HepG2 (cell line): ENCODE measurements around the gene MYLK. TPM values are rescaled to one million over a fixed set of nuclear protein-coding genes. Genes with fewer than 3 reads are reported as not detected.
"Not testable (repeated sequence)": the region's sequence is repeated elsewhere in the genome, so short reads cannot be mapped to it uniquely, and the experiment has no call there.

Source experiments
- ATAC-seq: fragments of 200-7000 bp; cut with Tn5 transposase; 3 replicates; pipeline ENCODE4 v1.9.1; 2020; ENCODE audit warnings: mild to moderate bottlenecking, moderate library complexity
- BruUV-seq: library from RNA; stranded (reverse); fragments of 400-500 nt; replicated peaks from 2 replicates; lab custom pipeline; 2021; lab: Mats Ljungman, UMichigan
- CTCF ChIA-PET: fragments of 300-600 bp; formaldehyde crosslinking; extraction: SDS; loops from one replicate; lab custom pipeline; 2021; ENCODE audit warnings: low total read pairs, inconsistent platforms, low intra/inter-chr PET ratio; lab: Yijun Ruan, JAX
- POLR2A ChIA-PET: fragments of 350-600 bp; sonication (Branson Sonifier 250); formaldehyde crosslinking; loops from one replicate; lab custom pipeline; 2020; ENCODE audit warnings: antibody characterized with exemption, inconsistent platforms; lab: Yijun Ruan, JAX
- DNase-seq: peaks from one replicate; pipeline ENCODE4 v3.0.0-alpha.2; 2015; ENCODE audit warnings: low spot score
- FAIRE-seq: peaks from 3 replicates; lab custom pipeline; 2011; peaks lifted over from hg19 to GRCh38; lab: Jason Lieb, UNC
- H2AFZ ChIP-seq: one replicate; pipeline ENCODE4 v1.6.1; 2011; ENCODE audit warnings: low read length, inconsistent platforms
- H3K27ac ChIP-seq: fragments of 300-600 bp; 3 replicates; pipeline ENCODE4 v1.8.0; 2011; ENCODE audit warnings: mixed run types, mild to moderate bottlenecking, mixed read lengths, low read length, inconsistent platforms; ENCODE audit not compliant: insufficient read depth; ENCODE audit errors: extremely low read length
- H3K27me3 ChIP-seq, 2 experiments: fragments of 200-600 bp in 1 of 2; 2 replicates in 1 of 2; 3 replicates in 1 of 2; pipeline versions ENCODE4 v1.6.0 to v1.8.0; 2011; ENCODE audit warnings: low read length in 2 of 2, mild to moderate bottlenecking in 2 of 2, moderate library complexity in 2 of 2, inconsistent platforms in 1 of 2; ENCODE audit not compliant: insufficient read depth in 2 of 2, control insufficient read depth in 1 of 2
- H3K36me3 ChIP-seq, 2 experiments: fragments of 200-600 bp in 1 of 2; replicated peaks in 1 of 2; 2 replicates in 1 of 2; 3 replicates in 1 of 2; pipeline versions ENCODE4 v1.5.1 to v1.8.0; 2011; ENCODE audit warnings: low read length in 2 of 2, inconsistent platforms in 1 of 2; ENCODE audit not compliant: insufficient read depth in 2 of 2, control insufficient read depth in 1 of 2
- H3K4me1 ChIP-seq: 2 replicates; pipeline ENCODE4 v1.5.1; 2012; ENCODE audit warnings: low read length, inconsistent platforms; ENCODE audit not compliant: insufficient read depth
- H3K4me2 ChIP-seq: 2 replicates; pipeline ENCODE4 v1.6.0; 2011; ENCODE audit warnings: low read depth, low read length, inconsistent platforms
- H3K4me3 ChIP-seq, 3 experiments: fragments of 200-600 bp in 1 of 3; sonication (generic), shearing (Covaris generic) in 1 of 3; replicated peaks in 1 of 3; 2 replicates each; pipeline ENCODE4 v1.5.1; 2011 to 2016; ENCODE audit warnings: low read length in 3 of 3, inconsistent platforms in 2 of 3, low read depth in 2 of 3, mild to moderate bottlenecking in 2 of 3, control low read depth in 1 of 3, mixed read lengths in 1 of 3; ENCODE audit not compliant: insufficient read depth in 1 of 3
- H3K79me2 ChIP-seq: one replicate; pipeline ENCODE4 v1.6.1; 2011; ENCODE audit warnings: low read length, inconsistent platforms; ENCODE audit not compliant: insufficient read depth
- H3K9ac ChIP-seq: 2 replicates; pipeline ENCODE4 v1.6.0; 2011; ENCODE audit warnings: mild to moderate bottlenecking, low read depth, low read length, inconsistent platforms; ENCODE audit not compliant: insufficient read depth
- H3K9me3 ChIP-seq: 2 replicates; pipeline ENCODE4 v1.5.1; 2012; ENCODE audit warnings: mild to moderate bottlenecking, low read length
- H4K20me1 ChIP-seq: 2 replicates; pipeline ENCODE4 v1.6.0; 2011; ENCODE audit warnings: inconsistent platforms, mild to moderate bottlenecking, low read length, moderate library complexity; ENCODE audit not compliant: insufficient read depth
- PTBP1 ChIP-seq: fragments of 200-400 bp; formaldehyde crosslinking; IDR thresholded peaks from 2 replicates; pipeline ENCODE4 v1.6.1; 2018; ENCODE audit warnings: low read length, low read depth; ENCODE audit not compliant: poor library complexity, severe bottlenecking
- SMARCC2 ChIP-seq: fragments of 450-650 bp; IDR thresholded peaks from 2 replicates; pipeline ENCODE4 v1.6.1; 2017; ENCODE audit warnings: antibody characterized with exemption, mild to moderate bottlenecking
- ZNF329 ChIP-seq: sonication (generic); formaldehyde crosslinking; IDR thresholded peaks from 2 replicates; pipeline ENCODE4 v1.9.0; 2021; ENCODE audit warnings: low read depth, mild to moderate bottlenecking, missing genetic modification reagents
- WGBS: methylation state at CpG from one replicate; pipeline ENCODE4 v1.1.6; 2017; ENCODE audit warnings: low lambda C conversion rate; 5-methylcytosine and 5-hydroxymethylcytosine counted together
- in situ Hi-C: cut with HindIII; loops from 2 replicates; pipeline ENCODE4 v1.10.0; 2017; ENCODE audit warnings: low pct_unique_long_range_greater_than_20kb; ENCODE audit not compliant: extremely low pct_ligation_motif_present
- intact Hi-C: fragments of 100-400 bp; cut with micrococcal nuclease; formaldehyde crosslinking; loops from one replicate; pipeline ENCODE4 v1.10.0; 2022; ENCODE audit not compliant: unreplicated experiment
- polyA plus RNA-seq, 8 experiments: library from polyadenylated mRNA; depleted of rRNA in 3 of 8; stranded (reverse) in 7 of 8; unstranded in 1 of 8; fragments of >200 nt; fragmentation: Illumina TruSeq in 4 of 8; extraction: Trizol in 4 of 8; gene quantifications; 2 replicates each; pipeline versions ENCODE4 v1.2.1 to v1.2.3, GENCODE V29; 2011 to 2016; ENCODE audit warnings: low read depth in 4 of 8, missing spikeins in 1 of 8, mixed read lengths in 1 of 8; ENCODE audit not compliant: insufficient read depth in 1 of 8
- total RNA-seq, 5 experiments: library from RNA; depleted of rRNA; stranded (reverse); fragments of >200 nt; fragmentation: Illumina TruSeq; extraction: Trizol; gene quantifications; 2 replicates each; pipeline ENCODE4 v1.2.3, GENCODE V29; 2016; ENCODE audit warnings: low read depth in 1 of 5

The MYLK gene
- total and polyA plus RNA-seq, 2 of the 13 experiments (the other 11 are each of a cell fraction or from before 2014, with no cell fraction given) = 10.6 to 34.9 TPM

- ChIA-PET POLR2A (no interaction called here), CTCF (no interaction called here)
- H3K36me3 ChIP-seq = peaks cover 7 to 16% of the 10 kb centered on the region in 2 experiments
- peaks cover 15% of the 10 kb centered on the region for H3K4me1 ChIP-seq
- no peak for TF ChIP-seq ZNF329 (CRISPR knock-in tag)
- no peak for TF ChIP-seq SMARCC2
- no peak for TF ChIP-seq PTBP1
- FAIRE-seq (no peak), ATAC-seq (no peak), DNase-seq (no peak)
- H3K27me3 ChIP-seq = no peaks in the 10 kb centered on the region
- no peaks in the 10 kb centered on the region for H3K9me3 ChIP-seq
- no peaks in the 10 kb centered on the region for H4K20me1 ChIP-seq
- H2AFZ ChIP-seq = no peak overlapping the region
- H3K4me3 ChIP-seq = no peak overlapping the region
- in situ Hi-C loops = no loop called here
- H3K9ac ChIP-seq = no peak overlapping the region
- intact Hi-C loops = no loop called here
- H3K4me2 ChIP-seq = no peak overlapping the region
- no peaks in the 10 kb centered on the region for H3K79me2 ChIP-seq
- H3K27ac ChIP-seq = no peak overlapping the region
- no TSS peak for BruUV-seq
- 96% methylated on average over 2 of the region's 2 CpGs for WGBS
These were observed 270.6 kb downstream of the MYLK start for GRCh38 chr3:123613543-123613942.

GRCh38 chr3:123611674-123612073 is 272.5 kb downstream of the MYLK start:
- H3K79me2 ChIP-seq, H3K27ac ChIP-seq, H2AFZ ChIP-seq, H3K9ac ChIP-seq, ATAC-seq, DNase-seq, H3K4me2 ChIP-seq, BruUV-seq, H3K9me3 ChIP-seq, H4K20me1 ChIP-seq, H3K27me3 ChIP-seq, CTCF ChIA-PET, FAIRE-seq, in situ Hi-C loops, intact Hi-C loops, H3K4me3 ChIP-seq: not testable (repeated sequence)
- Histone ChIP-seq H3K36me3 (peaks cover 4 to 13% of the 10 kb centered on the region in 2 experiments; a peak in 4 of 5 replicates), H3K4me1 (peaks cover 13% of the 10 kb centered on the region)
- POLR2A ChIA-PET = interaction anchor here (2.1 kb wide), 1 partner anchor 26 kb away, joined by 6 read pairs; no protein-coding TSS in a partner anchor
- 95% methylated on average over 7 of the region's 7 CpGs for WGBS
